HG03196 (cell line): Measurements from ENCODE around the gene PANX3.
A peak's percentile ranks its signal among the peaks of the same experiment; 100 is the strongest.
"Not testable (repeated sequence)": the region's sequence is repeated elsewhere in the genome, so short reads cannot be mapped to it uniquely, and the experiment has no call there.

ENCODE experiments used
- ATAC-seq: cut with Tn5 transposase; IDR thresholded peaks from one replicate; pipeline ENCODE4 v1.9.1; 2021; ENCODE audit not compliant: unreplicated experiment

PANX3 gene

GRCh38 chr11:124611064-124611463, at the start of gene PANX3:
Gene PANX3, plus strand, starts transcription at chr11:124611428. Its CDS starts 129 bp downstream, at chr11:124611557.
- no peak for ATAC-seq

- no peak for ATAC-seq
These were observed 41.5 kb upstream of the PANX3 start, which contains the start of gene OR8A1 for GRCh38 chr11:124569697-124570096. Gene OR8A1, plus strand, starts transcription at chr11:124569997. Its CDS starts 123 bp downstream, at chr11:124570120.

GRCh38 chr11:124570160-124570559, 41.1 kb upstream of the PANX3 start:
- no peak for ATAC-seq

- no peak for ATAC-seq
These were observed 33.4 kb upstream of the PANX3 start for GRCh38 chr11:124577716-124578427.

- no peak for ATAC-seq
These were observed 32.5 kb upstream of the PANX3 start for GRCh38 chr11:124578761-124579160.

- ATAC-seq = no peak
These were observed 29.4 kb upstream of the PANX3 start for GRCh38 chr11:124581817-124582216.

GRCh38 chr11:124582565-124582964, 28.7 kb upstream of the PANX3 start:
- no peak for ATAC-seq

GRCh38 chr11:124583781-124584180, 27.4 kb upstream of the PANX3 start:
- no peak for ATAC-seq

- no peak for ATAC-seq
These were observed 26.4 kb upstream of the PANX3 start for GRCh38 chr11:124584681-124585372.

GRCh38 chr11:124586238-124586860, 24.9 kb upstream of the PANX3 start:
- ATAC-seq = peak; percentile 64

GRCh38 chr11:124591430-124591829, 19.8 kb upstream of the PANX3 start:
- ATAC-seq = no peak

GRCh38 chr11:124592627-124593026, 18.6 kb upstream of the PANX3 start:
- no peak for ATAC-seq

- ATAC-seq = no peak
These were observed 15.9 kb upstream of the PANX3 start for GRCh38 chr11:124595302-124595701.

- no peak for ATAC-seq
These were observed 13.6 kb upstream of the PANX3 start for GRCh38 chr11:124597626-124598025.

GRCh38 chr11:124600621-124601320, 10.5 kb upstream of the PANX3 start:
- no peak for ATAC-seq

GRCh38 chr11:124602193-124602592, 9.0 kb upstream of the PANX3 start:
- no peak for ATAC-seq

GRCh38 chr11:124602723-124603122, 8.5 kb upstream of the PANX3 start:
- not testable (repeated sequence) for ATAC-seq

GRCh38 chr11:124605719-124606118, 5.5 kb upstream of the PANX3 start:
- no peak for ATAC-seq

GRCh38 chr11:124608147-124608546, 3.1 kb upstream of the PANX3 start:
- no peak for ATAC-seq

- no peak for ATAC-seq
These were observed 933 bp upstream of the PANX3 start for GRCh38 chr11:124610295-124610694.

GRCh38 chr11:124612045-124612444, 817 bp downstream of the PANX3 start:
- ATAC-seq = no peak
